Medulla oblongata (tissue), 1 donor: Measurements from ENCODE around the gene GNAT1.
"Not testable (repeated sequence)": the region's sequence is repeated elsewhere in the genome, so short reads cannot be mapped to it uniquely, and the experiment has no call there.

Source experiments
- DNase-seq: peaks from one replicate; pipeline ENCODE4 v3.0.0-alpha.2; 2015; ENCODE audit errors: extremely low spot score

GNAT1 gene

GRCh38 chr3:50220109-50220508, 28.7 kb downstream of the GNAT1 start:
- no peak for DNase-seq

GRCh38 chr3:50221051-50221410, 29.6 kb downstream of the GNAT1 start:
- DNase-seq = no peak

GRCh38 chr3:50221411-50222168, 30.2 kb downstream of the GNAT1 start:
- DNase-seq = peak; percentile 70

GRCh38 chr3:50222169-50222528, 30.7 kb downstream of the GNAT1 start:
- no peak for DNase-seq

GRCh38 chr3:50224639-50225038, 33.2 kb downstream of the GNAT1 start:
- no peak for DNase-seq

- DNase-seq = peak; percentile 68
These were observed 35.5 kb downstream of the GNAT1 start for GRCh38 chr3:50226888-50227389.

GRCh38 chr3:50227390-50228183, 36.2 kb downstream of the GNAT1 start:
- peak; percentile 95 for DNase-seq

GRCh38 chr3:50228184-50228763, 36.9 kb downstream of the GNAT1 start:
- not testable (repeated sequence) for DNase-seq

GRCh38 chr3:50229490-50229889, 38.1 kb downstream of the GNAT1 start:
- no peak for DNase-seq

- DNase-seq = peak; percentile 47
These were observed 38.8 kb downstream of the GNAT1 start for GRCh38 chr3:50230104-50230793.

GRCh38 chr3:50230794-50231125, 39.4 kb downstream of the GNAT1 start:
- DNase-seq = no peak

- DNase-seq = no peak
These were observed 40.2 kb downstream of the GNAT1 start for GRCh38 chr3:50231581-50231980.

- no peak for DNase-seq
These were observed 40.9 kb downstream of the GNAT1 start for GRCh38 chr3:50232303-50232702.

GRCh38 chr3:50233176-50233575, 41.8 kb downstream of the GNAT1 start:
- DNase-seq = no peak

GRCh38 chr3:50235716-50236483, 44.5 kb downstream of the GNAT1 start, which contains the start of gene GNAI2:
Gene GNAI2, plus strand, starts transcription at chr3:50236204. Its CDS starts 132 bp downstream, at chr3:50236336.
- peak; percentile 100 for DNase-seq

GRCh38 chr3:50236484-50237132, 45.2 kb downstream of the GNAT1 start:
- DNase-seq = no peak

GRCh38 chr3:50237133-50237651, 45.8 kb downstream of the GNAT1 start:
- no peak for DNase-seq

GRCh38 chr3:50237754-50238548, 46.5 kb downstream of the GNAT1 start:
- DNase-seq = peak; percentile 80

GRCh38 chr3:50238549-50239026, 47.2 kb downstream of the GNAT1 start:
- DNase-seq = peak; percentile 85

- DNase-seq = no peak
These were observed 48.2 kb downstream of the GNAT1 start for GRCh38 chr3:50239649-50240048.
